Gastroesophageal sphincter (tissue), 3 donors: Measurements from ENCODE around the gene CLSTN2.

ENCODE experiments used
- CTCF ChIP-seq, 4 experiments: fragments of 200-600 bp in 2 of 4; fragments of 450-650 bp in 2 of 4; sonication (generic) in 1 of 4; IDR thresholded peaks; one replicate each; pipeline ENCODE4 v1.5.1; 2017 to 2019; ENCODE audit warnings: antibody characterized with exemption in 4 of 4, mild to moderate bottlenecking in 2 of 4, moderate library complexity in 2 of 4
- POLR2A ChIP-seq, 2 donors: fragments of 450-650 bp; IDR thresholded peaks; one replicate each; pipeline ENCODE4 v1.6.1; 2017; ENCODE audit warnings: antibody characterized with exemption in 2 of 2, mild to moderate bottlenecking in 2 of 2, moderate library complexity in 1 of 2

DNA sequence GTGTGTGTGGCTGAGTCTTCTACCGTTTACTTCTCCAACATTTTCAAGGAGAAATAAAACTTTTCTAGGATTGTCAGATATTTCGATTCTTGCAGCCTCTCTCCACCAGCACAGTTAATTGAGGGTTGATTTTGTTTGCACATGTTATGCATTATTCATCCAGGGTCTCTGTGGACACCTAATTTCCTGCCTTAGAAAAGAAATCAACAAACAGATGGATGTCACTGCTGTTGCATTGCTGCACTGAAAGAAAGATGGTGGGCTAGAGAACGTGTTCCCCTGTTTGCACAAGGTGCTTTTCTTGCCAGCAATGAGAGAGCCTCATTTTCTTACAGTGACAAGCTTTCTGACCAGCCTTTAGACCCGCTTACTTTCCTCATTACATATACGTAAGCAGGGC lies 150.0 kb downstream of the CLSTN2 start:
- no peak for TF ChIP-seq CTCF (IDR thresholded peaks at IDR 0.05)
- no peak for TF ChIP-seq POLR2A (IDR thresholded peaks at IDR 0.05)
